ENCODE data around the gene NES.

The NES gene

GRCh38 chr1:156676820-156677615 lies at the start of gene NES:
TSS of gene NES (minus strand) at chr1:156677407. CDS start at chr1:156677264, 143 bp downstream.
- DNase-seq, result peak in 28 of 51 donors; percentile 18 to 75 (median 39)

GRCh38 chr1:156726549-156727226 lies 49.5 kb upstream of the NES start:
- DNase-seq, result peak in 11 of 51 donors; percentile 3 to 33 (median 13)

GRCh38 chr1:156725683-156726280 lies 48.6 kb upstream of the NES start:
- peak in 48 of 51 donors; percentile 21 to 91 (median 74) for DNase-seq

GRCh38 chr1:156721535-156721934 lies 44.3 kb upstream of the NES start:
- DNase-seq, result no peak

- DNase-seq, result no peak
Measured at GRCh38 chr1:156721131-156721530, 43.9 kb upstream of the NES start.

GRCh38 chr1:156717351-156717750 lies 40.1 kb upstream of the NES start:
- DNase-seq, result no peak

- no peak for DNase-seq
Measured at GRCh38 chr1:156714830-156715229, 37.6 kb upstream of the NES start.

- DNase-seq, result no peak
Measured at GRCh38 chr1:156712626-156713025, 35.4 kb upstream of the NES start.

GRCh38 chr1:156711011-156711817 lies 34.0 kb upstream of the NES start:
- DNase-seq, result no peak

- DNase-seq, result peak in 27 of 51 donors; percentile 4 to 58 (median 20)
Measured at GRCh38 chr1:156709757-156710489, 32.7 kb upstream of the NES start.

- DNase-seq, result no peak
Measured at GRCh38 chr1:156709031-156709430, 31.8 kb upstream of the NES start.

- DNase-seq, result no peak
Measured at GRCh38 chr1:156708218-156708661, 31.0 kb upstream of the NES start.

GRCh38 chr1:156707417-156708217 lies 30.4 kb upstream of the NES start:
- no peak for DNase-seq

GRCh38 chr1:156706657-156707416 lies 29.6 kb upstream of the NES start:
- peak in 26 of 51 donors; percentile 4 to 52 (median 24) for DNase-seq

- peak in 33 of 51 donors; percentile 6 to 66 (median 31) for DNase-seq
Measured at GRCh38 chr1:156705918-156706656, 28.9 kb upstream of the NES start.

- peak in 9 of 51 donors; percentile 3 to 58 (median 25) for DNase-seq
Measured at GRCh38 chr1:156705321-156705917, 28.2 kb upstream of the NES start, which contains the start of gene CRABP2. TSS of gene CRABP2 (minus strand) at chr1:156705583. CDS start at chr1:156705446, 137 bp downstream.

GRCh38 chr1:156704930-156705320 lies 27.7 kb upstream of the NES start:
- DNase-seq, result peak in 11 of 51 donors; percentile 5 to 59 (median 15)
